Daoy (cell line): ENCODE results near the gene LRFN2. TPM values are rescaled to one million over a fixed set of nuclear protein-coding genes. Genes with fewer than 3 reads are reported as not detected.

Source experiments
- DNase-seq: peaks from one replicate; pipeline ENCODE4 v3.0.0-alpha.2; 2015; ENCODE audit warnings: low read depth
- total RNA-seq: library from RNA; depleted of rRNA; stranded (reverse); fragments of >200 nt; shearing (Covaris generic); gene quantifications from 2 replicates; pipeline ENCODE4 v1.2.3, GENCODE V29; 2014

The LRFN2 gene
- total RNA-seq, 1 experiment from 2014 or later: 0.17 TPM

- DNase-seq: no peak
These were observed 109.7 kb downstream of the LRFN2 start for GRCh38 chr6:40477246-40478126.

- DNase-seq: no peak
These were observed 110.5 kb downstream of the LRFN2 start for GRCh38 chr6:40476673-40477072.

GRCh38 chr6:40474937-40475336 is 112.2 kb downstream of the LRFN2 start:
- DNase-seq: no peak

GRCh38 chr6:40473026-40473425 is 114.1 kb downstream of the LRFN2 start:
- no peak for DNase-seq

- DNase-seq: no peak
These were observed 114.8 kb downstream of the LRFN2 start for GRCh38 chr6:40472353-40472752.

GRCh38 chr6:40471243-40471642 is 115.9 kb downstream of the LRFN2 start:
- DNase-seq: no peak

GRCh38 chr6:40469323-40469722 is 117.8 kb downstream of the LRFN2 start:
- no peak for DNase-seq

GRCh38 chr6:40466986-40467539 is 120.1 kb downstream of the LRFN2 start:
- no peak for DNase-seq

- no peak for DNase-seq
These were observed 125.5 kb downstream of the LRFN2 start for GRCh38 chr6:40461643-40462042.

GRCh38 chr6:40460380-40460779 is 126.8 kb downstream of the LRFN2 start:
- DNase-seq: no peak

GRCh38 chr6:40457261-40457660 is 129.9 kb downstream of the LRFN2 start:
- DNase-seq: no peak

GRCh38 chr6:40456390-40457013 is 130.7 kb downstream of the LRFN2 start:
- no peak for DNase-seq

GRCh38 chr6:40455686-40456389 is 131.3 kb downstream of the LRFN2 start:
- no peak for DNase-seq

- DNase-seq: no peak
These were observed 136.7 kb downstream of the LRFN2 start for GRCh38 chr6:40450483-40450882.

- DNase-seq: peak; percentile 27
These were observed 142.4 kb downstream of the LRFN2 start for GRCh38 chr6:40444811-40445210.

- no peak for DNase-seq
These were observed 142.9 kb downstream of the LRFN2 start for GRCh38 chr6:40444312-40444711.

- DNase-seq: no peak
These were observed 143.3 kb downstream of the LRFN2 start for GRCh38 chr6:40443842-40444241.

GRCh38 chr6:40442591-40442990 is 144.6 kb downstream of the LRFN2 start:
- DNase-seq: no peak

GRCh38 chr6:40441150-40441549 is 146.0 kb downstream of the LRFN2 start:
- no peak for DNase-seq

GRCh38 chr6:40440053-40440452 is 147.1 kb downstream of the LRFN2 start:
- DNase-seq: no peak

- no peak for DNase-seq
These were observed 148.0 kb downstream of the LRFN2 start for GRCh38 chr6:40439026-40439800.
